ENCODE data around the gene GPC3.

DNA sequence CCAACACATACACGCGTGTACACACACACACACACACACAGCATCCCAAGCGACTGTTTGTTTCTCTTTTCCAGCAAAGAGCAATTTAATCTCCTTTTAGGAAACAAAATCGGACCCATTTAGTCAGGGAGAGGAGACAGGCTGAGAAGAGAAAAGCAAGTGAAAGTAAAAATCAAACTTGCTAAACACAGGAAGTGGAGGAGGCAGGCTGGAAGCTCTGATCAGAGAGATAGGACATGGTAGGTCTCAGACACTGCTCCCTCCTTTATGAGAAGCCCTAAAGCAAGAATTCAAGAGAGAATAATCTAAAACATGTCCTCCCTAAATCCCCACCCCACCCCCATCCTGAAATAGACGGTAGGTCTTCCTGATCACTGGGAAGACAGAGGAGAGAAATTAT, 62.3 kb downstream of the GPC3 start:
- no peak for TF ChIP-seq EZH2 (IDR thresholded peaks at IDR 0.05)
- TF ChIP-seq, protein P1, sequence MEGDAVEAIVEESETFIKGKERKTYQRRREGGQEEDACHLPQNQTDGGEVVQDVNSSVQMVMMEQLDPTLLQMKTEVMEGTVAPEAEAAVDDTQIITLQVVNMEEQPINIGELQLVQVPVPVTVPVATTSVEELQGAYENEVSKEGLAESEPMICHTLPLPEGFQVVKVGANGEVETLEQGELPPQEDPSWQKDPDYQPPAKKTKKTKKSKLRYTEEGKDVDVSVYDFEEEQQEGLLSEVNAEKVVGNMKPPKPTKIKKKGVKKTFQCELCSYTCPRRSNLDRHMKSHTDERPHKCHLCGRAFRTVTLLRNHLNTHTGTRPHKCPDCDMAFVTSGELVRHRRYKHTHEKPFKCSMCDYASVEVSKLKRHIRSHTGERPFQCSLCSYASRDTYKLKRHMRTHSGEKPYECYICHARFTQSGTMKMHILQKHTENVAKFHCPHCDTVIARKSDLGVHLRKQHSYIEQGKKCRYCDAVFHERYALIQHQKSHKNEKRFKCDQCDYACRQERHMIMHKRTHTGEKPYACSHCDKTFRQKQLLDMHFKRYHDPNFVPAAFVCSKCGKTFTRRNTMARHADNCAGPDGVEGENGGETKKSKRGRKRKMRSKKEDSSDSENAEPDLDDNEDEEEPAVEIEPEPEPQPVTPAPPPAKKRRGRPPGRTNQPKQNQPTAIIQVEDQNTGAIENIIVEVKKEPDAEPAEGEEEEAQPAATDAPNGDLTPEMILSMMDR (IDR thresholded peaks at IDR 0.05 in 2 of 3, conservative IDR thresholded peaks at IDR 0.05 in 1 of 3; ENCODE audit: borderline replicate concordance in 1 of 3, insufficient read depth in 1 of 3, low read depth in 2 of 3, low read length in 2 of 3): no peak
